Astrocyte of the spinal cord (primary cell): ENCODE data around the gene ARMH1.
A peak's percentile ranks its signal among the peaks of the same experiment; 100 is the strongest.

Experiments used
- DNase-seq: peaks from one replicate; pipeline ENCODE4 v3.0.0; 2011; ENCODE audit warnings: low read depth, low spot score
- H3K4me3 ChIP-seq: 2 replicates; pipeline ENCODE4 v1.5.1; 2011; ENCODE audit warnings: low read depth, mild to moderate bottlenecking, low read length, moderate library complexity
- in situ Hi-C: cut with HindIII; loops from 2 replicates; pipeline ENCODE4 v1.10.0; 2017; ENCODE audit warnings: low sequenced_read_pairs
- TF ChIP-seq, protein P1 (sequence below): IDR thresholded peaks from 2 replicates; pipeline ENCODE4 v1.5.1; 2012; ENCODE audit warnings: low read depth, mild to moderate bottlenecking, low read length, inconsistent platforms

Gene ARMH1

DNA sequence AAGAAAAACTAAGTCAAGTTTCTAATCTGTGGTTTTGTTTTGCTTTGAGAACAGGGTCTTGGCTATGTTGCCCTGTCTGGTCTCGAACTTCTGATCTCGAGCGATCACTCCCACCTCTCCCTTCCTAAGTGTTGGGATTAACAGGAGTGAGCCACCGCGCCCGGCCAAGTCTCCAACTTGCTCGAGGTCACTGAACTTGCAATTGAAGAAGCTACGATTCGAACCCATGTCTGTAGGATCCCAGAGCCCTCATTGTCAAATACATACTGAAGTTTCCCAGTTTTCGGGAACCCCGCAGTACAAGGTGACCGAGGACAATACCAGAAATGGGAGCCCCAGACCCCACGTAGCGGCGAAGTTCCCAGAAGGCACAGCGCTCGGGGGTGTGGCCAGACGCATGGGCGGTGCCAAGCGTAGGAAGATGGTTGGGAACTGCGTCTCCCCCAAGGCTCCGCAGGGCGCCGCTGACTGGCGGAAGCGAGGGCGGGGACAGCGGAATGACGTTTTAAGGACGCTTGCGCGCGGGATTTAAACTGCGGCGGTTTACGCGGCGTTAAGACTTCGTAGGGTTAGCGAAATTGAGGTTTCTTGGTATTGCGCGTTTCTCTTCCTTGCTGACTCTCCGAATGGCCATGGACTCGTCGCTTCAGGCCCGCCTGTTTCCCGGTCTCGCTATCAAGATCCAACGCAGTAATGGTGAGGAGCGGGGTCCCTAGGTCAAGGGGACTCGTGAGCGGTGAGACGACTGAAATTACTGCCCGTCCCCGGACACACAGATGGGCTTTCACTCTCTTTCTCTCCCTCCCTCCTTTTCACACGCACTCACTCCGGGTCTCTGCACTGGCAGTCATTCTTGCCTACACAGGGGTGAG lies 65.0 kb downstream of the ARMH1 start, which contains the start of gene KIF2C:
Gene KIF2C, plus strand, starts transcription at position 531 of the 872 bp plus-strand sequence. Its CDS starts 96 bp downstream, at position 627.
- TF ChIP-seq, protein P1, sequence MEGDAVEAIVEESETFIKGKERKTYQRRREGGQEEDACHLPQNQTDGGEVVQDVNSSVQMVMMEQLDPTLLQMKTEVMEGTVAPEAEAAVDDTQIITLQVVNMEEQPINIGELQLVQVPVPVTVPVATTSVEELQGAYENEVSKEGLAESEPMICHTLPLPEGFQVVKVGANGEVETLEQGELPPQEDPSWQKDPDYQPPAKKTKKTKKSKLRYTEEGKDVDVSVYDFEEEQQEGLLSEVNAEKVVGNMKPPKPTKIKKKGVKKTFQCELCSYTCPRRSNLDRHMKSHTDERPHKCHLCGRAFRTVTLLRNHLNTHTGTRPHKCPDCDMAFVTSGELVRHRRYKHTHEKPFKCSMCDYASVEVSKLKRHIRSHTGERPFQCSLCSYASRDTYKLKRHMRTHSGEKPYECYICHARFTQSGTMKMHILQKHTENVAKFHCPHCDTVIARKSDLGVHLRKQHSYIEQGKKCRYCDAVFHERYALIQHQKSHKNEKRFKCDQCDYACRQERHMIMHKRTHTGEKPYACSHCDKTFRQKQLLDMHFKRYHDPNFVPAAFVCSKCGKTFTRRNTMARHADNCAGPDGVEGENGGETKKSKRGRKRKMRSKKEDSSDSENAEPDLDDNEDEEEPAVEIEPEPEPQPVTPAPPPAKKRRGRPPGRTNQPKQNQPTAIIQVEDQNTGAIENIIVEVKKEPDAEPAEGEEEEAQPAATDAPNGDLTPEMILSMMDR: no peak
- DNase-seq: peak; percentile 98
- H3K4me3 ChIP-seq: peak within 1 kb of the TSS; percentile 80
- in situ Hi-C loops: no loop called here

DNA sequence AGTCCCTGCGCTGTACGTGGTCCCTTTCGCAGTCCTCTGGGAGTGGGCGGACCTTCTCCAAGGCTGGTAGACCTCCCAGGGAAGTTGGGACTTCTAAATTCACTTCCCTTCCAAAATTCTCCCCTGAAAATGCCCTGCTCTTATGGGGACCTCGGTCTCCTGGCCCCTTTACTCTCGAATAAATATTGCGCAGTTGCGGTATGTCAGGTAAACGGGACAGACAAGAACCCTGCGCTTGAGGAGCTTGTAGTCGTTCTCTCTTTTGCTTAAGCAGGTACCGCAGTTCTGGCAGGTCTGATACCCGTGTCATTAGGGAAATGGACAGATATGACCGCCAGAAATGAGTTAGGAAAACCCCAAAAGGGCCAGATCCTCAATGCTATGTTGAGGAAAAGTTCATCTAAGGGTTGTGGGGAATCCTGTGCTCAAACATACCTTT lies 65.7 kb downstream of the ARMH1 start:
- H3K4me3 ChIP-seq: peak overlapping the region; percentile 80
- TF ChIP-seq, protein P1: no peak
- in situ Hi-C loops: no loop called here
- no peak for DNase-seq

DNA sequence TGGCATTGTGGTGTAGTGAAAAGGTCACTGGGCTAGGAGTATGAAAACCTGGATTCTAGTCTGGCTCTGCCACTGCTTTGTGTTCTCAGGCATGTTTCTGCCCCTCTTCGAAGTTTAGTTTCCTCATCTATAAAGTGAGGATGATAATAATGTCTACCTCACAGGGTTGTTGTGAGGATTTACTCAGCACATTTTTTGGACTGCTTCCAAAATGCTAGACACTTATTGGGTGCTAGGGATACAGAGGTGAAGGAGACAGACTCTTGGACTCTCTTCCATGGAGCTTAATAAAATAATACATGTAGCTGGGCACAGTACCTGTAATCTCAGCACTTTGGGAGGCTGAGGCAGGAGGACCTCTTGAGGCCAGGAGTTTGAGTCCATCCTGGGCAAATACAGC lies 68.7 kb downstream of the ARMH1 start:
- H3K4me3 ChIP-seq: no peak overlapping the region
- in situ Hi-C loops: no loop called here
- no peak for DNase-seq
- TF ChIP-seq, protein P1: no peak

DNA sequence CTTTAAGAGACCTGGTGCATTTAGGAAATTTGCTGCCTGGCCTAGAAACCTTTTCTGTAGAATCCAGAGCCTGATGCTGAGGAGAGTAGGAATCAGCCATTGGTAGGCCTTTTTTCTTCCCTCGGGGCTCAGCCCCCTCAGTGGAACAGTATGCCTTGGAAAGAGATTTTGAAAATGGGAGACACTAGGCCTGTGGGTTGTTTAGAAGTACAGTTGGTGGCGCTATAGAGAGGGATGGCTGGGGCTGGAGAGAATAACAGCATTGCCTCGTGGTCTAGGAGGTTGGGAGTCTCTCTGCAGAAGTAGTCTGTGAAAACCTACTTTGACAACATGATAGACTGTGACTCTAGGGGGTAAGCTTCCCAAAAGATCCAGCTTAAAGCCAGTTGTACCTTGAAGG lies 73.4 kb downstream of the ARMH1 start:
- TF ChIP-seq, protein P1: no peak
- no peak overlapping the region for H3K4me3 ChIP-seq
- no peak for DNase-seq
- in situ Hi-C loops: no loop called here

DNA sequence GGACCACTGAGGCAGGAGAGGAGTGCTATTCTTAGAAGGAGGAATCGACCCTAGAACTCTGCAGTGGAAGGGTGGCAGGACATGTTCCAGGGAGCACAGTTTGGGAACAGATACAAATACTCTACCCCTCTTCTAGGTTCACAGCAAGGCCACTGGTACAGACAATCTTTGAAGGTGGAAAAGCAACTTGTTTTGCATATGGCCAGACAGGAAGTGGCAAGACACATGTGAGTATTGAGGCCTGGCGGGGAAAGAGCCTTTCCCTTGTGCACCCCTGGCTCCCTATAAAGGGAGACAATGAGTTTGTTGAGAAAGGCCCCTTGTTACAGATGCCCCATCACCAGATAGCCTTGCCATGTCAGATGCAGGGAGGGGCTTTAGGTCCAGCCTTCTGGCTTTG lies 82.9 kb downstream of the ARMH1 start:
- no peak for DNase-seq
- H3K4me3 ChIP-seq: no peak overlapping the region
- TF ChIP-seq, protein P1: no peak
- in situ Hi-C loops: no loop called here

DNA sequence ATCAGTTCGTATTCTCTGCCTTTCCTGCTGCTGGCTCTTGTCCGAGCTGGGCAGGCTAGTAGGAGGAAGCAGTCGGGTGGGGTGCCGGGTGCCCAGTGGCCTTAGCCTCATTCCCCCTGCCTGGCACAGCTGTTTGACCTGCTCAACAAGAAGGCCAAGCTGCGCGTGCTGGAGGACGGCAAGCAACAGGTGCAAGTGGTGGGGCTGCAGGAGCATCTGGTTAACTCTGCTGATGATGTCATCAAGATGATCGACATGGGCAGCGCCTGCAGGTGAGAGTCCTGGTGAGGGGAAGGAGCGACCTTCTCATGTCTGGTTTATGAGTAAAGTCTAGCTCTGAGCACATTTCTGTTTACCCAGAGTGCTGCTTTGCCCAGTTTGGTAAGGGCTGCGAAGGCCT lies 84.6 kb downstream of the ARMH1 start:
- in situ Hi-C loops: no loop called here
- no peak for DNase-seq
- H3K4me3 ChIP-seq: no peak overlapping the region
- TF ChIP-seq, protein P1: no peak
